HG03442 (cell line): ENCODE measurements around the gene ATMIN.

Experiments used
- ATAC-seq: cut with Tn5 transposase; IDR thresholded peaks from one replicate; pipeline ENCODE4 v1.9.1; 2021; ENCODE audit warnings: mild to moderate bottlenecking, moderate library complexity; ENCODE audit not compliant: unreplicated experiment

ATMIN gene

DNA sequence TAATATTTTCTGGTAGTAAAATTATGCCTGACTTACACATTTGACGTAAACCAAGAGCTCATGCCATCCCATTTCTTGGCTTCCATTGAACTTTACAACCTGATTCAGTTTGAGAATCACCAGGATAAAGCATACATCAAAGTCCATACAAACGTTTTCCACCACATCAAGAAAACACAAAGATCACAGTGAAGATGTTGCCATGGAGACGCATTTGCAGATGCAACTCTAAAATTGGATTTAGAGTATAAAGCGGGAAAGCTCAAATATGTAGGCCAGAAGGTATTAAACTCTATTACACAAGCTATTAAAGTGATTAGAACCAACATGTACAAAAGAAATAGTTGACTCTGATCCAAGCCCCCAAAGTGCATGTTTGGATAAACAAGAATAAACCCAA lies 31.0 kb downstream of the ATMIN start:
- ATAC-seq: no peak

DNA sequence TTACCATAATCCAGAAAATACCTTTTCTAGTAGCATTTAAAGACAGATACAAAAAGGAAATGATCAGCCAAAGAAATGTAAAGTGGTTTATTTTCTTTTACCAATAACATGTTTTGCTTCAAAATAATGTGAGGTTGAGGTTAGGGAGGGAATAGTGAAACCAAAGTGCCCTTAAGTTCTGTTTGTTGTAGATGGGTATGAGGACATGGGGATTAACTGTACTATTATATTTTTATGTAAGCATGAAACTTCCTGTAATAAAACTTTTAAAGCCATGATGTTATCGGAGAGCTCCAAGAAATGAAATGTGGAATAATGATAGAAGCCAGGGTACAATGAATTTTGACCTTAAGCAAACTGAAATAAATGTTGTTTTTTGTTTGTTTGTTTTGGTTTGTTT lies 31.5 kb downstream of the ATMIN start:
- no peak for ATAC-seq

DNA sequence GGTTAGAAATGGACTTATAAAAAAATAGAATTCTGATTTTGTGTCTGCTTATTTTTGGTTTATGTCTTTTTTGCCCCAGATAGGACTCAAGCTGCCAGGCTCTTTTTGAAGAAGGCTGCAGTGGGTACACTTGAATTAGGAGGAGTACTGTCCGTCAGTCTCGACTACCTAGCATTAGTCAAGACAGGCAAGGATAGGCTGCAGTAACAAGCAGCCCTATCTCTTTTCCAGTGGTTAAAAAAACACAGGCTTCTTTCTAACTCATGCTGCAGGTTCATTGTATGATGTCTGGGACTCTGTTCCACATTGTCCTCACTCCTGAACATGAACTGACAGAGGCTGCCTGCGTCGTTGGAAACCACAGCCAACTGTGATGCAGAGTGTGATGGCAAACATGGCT lies 33.4 kb downstream of the ATMIN start:
- no peak for ATAC-seq

DNA sequence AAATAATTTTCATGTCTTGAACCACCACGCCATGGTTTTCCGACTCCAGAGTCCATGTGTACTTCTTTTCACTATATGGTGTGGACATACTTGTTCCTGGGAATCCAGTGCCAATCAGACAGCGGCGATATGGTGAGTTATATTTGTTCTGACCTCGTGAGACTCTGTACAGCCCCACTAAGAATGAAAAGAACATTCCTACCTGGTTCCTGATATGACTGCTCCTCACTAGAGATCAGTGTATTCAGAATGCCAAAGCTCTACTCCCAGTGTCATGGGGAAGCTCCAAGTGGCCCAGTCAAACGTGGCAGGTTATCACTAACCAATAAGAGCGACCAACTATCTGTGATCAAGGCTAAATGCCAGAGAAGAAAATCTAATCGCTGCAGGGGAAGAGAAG lies 35.3 kb downstream of the ATMIN start:
- no peak for ATAC-seq

DNA sequence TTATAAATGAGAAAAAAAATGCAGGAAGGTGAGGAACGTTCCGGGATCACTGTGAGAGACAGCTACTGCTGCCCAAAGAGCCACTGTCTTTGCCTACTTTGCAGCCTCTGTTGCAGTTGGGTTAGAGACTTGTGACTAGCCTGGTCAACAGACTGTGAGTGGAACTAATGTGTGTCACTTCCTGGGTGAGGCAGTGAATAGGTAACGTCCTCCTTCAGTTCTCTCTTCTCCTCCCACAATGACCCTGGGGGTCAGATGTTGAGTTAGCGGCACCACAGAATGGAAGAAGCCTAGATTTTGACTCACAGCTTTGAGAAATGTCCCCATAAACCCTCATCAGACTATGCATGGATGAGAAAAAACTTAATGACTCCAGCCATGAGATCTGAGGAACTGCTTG lies 36.2 kb downstream of the ATMIN start:
- no peak for ATAC-seq

DNA sequence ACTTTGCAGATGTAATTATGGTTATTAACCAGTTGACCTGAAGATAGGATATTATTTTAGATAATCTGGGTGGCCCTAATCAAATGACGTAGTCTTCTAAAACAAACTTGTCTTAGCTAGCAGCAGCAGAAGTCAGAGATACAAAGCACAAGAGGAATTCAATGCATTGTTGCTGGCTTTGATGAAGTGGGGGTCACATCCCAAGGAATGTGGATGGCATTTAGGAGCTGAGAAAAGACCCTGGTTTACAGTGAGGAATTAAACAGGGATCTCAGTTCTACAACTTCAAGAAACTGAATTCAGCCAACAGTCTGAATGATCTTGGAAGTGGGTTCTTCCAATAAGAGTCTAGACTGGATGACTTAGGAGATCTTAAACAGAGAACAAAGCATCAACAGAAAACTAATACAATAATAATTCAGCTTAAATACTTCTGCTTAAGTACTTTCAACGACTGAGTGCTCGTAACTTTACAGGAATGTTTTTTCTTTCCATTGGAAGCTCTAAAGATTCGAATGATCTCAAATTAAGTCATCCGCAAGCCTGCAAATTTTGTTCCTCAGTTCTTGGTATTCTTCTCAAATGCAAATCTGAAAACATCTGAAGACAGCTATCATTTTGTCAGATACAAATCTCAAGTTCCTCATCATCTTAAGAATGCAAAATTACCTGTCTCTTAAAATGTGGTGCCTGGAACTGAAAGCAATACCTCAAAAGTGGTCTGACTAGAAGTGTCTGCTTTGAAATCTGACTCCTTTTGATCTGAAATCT lies 38.1 kb downstream of the ATMIN start:
- no peak for ATAC-seq

DNA sequence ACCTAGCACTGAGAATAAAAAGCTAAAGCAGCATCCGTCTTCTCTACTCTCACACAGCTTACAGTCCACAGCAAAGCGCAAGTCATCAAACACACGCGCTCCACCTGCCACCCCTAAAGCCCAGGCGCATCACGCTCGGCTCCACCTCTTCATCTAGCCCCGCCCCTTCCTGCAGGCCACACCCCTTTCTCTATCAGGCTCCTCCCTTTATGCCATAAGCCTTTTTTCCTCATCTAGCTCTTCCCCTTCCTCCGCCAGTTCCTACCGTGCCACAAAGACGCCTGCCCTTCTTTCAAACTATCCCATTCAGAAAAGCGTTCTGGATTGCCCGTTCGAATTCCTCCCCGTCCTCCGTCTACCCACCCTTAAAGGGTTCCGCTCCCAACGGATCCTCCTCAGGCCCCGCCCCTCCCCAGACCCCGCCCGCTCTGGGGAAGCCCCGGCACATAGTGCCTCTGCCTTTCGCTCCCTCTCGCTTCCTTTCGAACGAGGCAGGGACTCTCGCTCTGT lies 41.0 kb downstream of the ATMIN start:
- peak; percentile 73 for ATAC-seq

DNA sequence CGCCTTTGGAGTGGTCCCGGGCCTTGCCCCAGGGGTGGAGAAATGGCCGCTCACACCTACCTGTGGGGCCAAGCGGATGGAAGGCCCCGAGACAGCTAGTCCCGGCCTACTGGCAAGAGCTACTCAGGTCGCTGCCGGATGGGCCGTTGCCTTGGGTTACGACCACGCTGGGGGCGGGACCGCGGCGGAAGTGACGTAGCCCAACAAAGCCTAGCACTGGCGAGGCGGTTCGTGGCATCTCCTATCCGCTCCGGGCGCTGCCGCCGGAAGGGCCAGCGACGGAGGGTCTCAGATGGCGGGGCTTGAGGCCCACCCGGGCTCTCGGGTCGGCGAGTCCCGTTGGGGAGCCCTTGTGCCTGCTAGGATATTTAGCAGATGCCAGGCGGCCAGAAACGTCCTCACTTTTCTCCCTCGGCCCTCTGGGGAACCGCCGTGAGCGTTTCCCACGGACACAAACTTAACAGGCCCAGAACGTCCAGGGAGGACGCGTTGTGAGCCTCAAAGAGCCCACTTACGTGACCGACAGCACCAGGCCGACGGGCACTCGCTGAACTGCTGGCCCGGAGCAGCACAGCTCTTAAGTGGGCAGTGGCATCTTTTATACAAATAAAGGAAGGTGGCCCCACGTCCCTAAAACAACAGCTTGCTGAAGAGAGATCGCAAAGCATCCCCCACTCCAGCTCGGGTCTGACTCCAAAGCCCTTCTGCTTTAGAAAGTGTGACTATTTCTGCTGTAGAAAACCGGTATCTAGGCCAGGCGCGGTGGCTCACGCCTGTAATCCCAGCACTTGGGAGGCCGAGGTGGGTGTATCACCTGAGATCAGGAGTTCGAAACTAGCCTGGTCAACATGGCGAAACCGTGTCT lies 41.7 kb downstream of the ATMIN start, which contains the start of gene C16orf46:
C16orf46 (minus strand) TSS at position 163 of the 865 bp plus-strand sequence. CDS start 13,283 bp downstream, outside the sequence.
- ATAC-seq: peak; percentile 97

DNA sequence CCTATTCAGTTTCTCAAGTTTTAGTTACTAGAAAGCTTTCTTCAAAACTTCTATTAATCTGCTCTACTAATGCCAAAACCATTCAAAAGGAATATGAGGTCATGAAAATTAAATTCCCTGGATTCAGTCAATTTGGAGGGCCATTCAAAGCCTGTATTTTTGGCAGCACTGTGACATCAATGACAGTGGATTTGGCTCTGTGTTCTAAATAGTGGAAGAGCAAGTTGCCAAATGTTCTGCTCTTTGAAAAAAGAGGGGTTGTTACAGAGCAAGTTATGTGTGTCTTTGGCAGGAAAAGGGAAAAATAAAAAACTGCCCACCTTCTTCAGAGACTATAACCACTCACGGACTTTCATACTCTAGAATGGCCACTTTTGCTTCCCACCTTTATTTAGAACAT lies 44.6 kb downstream of the ATMIN start:
- ATAC-seq: no peak

DNA sequence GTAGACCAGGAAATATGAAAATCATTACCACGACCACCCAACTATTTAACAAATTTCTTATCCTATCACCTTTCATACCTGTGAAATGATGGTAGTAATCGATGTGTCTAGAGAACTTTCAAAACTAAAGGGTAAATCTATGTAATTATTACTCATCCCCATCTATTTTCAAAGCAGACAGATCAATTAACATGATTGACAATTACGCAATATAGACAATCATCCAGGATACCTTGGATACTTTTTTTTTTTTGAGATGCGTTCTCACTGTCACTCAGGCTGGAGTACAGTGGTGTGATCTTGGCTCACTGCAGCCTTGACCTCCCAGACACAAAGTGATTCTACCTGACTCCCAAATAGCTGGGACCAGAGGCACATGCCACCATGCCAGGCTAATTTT lies 45.4 kb downstream of the ATMIN start:
- no peak for ATAC-seq

DNA sequence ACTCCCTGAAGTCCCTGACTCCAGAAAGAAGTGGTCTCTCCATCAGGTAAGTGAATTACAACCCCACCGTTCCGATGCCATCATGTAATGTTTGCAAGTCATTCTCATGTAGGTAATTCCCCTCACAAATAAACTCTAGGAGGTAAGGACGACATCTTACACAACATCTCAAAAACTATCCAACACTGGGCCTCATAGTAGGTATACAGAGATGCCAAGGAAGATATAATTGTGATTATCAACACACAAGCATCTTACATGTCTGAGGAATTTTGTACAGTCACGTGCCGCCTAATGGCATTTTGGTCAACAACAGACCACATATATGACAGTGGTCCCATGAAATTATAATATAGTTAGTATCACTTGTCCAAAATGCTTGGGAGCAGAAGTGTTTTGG lies 53.2 kb downstream of the ATMIN start:
- no peak for ATAC-seq

DNA sequence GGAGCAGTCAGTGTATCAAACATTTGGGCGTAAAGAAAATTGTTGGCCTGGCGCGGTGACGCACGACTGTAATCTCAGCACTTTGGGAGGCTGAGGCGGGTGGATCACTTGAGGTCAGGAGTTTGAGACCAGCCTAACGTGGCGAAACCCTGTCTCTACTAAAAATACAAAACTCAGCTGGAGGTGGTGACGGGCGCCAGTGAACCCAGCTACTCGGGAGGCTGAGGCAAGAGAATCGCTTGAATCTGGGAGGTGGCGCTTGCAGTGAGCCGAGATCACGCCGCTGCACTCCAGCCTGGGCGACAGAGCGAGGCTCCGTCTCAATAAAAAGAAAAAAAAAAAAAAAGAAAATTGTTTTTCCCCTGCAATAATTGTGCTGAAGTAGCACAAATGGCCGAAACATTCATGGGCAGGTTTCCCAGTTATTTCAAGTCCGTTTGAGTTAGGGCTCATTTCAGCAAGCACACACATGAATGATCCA lies 59.2 kb downstream of the ATMIN start:
- ATAC-seq: no peak

DNA sequence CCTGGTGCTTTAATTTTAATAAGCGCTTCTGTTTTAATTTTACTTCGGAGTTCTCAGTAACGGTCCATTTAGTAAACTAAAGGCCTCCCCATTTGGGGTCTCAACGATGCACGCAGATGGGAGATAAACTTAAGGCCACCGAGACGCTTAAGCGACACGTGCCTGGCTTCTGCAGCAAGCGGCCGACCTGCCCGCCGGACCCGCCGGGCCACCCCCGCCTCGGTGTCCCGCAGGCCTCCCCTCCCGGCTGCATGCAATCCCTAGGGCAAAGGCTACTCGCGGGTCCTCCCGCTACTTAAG lies 60.0 kb downstream of the ATMIN start:
- peak; percentile 10 for ATAC-seq

DNA sequence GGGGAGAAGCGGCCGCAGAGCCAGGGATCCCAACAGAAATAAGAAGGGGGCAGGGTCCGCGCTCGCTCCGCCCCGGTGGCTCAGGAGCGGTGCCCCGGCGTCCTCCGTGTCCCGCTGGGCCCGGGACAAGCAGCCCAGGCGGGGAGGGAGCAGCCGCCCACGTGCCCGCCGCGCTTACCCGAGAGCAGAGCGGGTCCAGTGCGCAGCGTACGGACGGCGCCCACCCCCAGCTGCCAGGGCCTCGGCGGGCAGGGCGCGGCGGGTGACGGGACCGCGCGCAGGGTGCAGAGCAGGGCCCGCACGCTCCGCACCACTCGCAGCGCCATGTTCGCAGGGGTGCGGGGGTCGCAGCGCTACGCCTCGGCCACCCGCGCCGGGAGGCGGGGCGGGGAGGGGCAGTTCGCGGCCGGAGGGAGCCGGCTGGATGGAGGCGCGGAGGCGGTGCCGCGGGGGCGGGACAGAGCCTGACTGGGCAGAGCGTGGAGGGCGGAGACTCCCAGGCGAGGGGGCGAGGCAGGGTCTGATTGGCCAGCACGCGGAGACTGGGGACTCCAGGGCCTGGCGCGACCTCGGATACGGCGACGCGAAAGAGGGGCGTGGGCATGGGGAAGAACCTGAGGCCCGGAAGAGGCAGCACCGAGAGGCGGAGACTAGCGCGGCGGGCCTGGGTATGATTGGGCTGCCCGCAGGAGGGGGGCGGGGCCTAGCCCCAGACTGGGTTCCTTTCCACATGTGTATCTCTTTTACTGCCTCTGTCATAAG lies 60.5 kb downstream of the ATMIN start, which contains the start of gene GCSH:
GCSH (minus strand) TSS at position 443 of the 762 bp plus-strand sequence; CDS start at position 326, 117 bp downstream.
- peak; percentile 97 for ATAC-seq

DNA sequence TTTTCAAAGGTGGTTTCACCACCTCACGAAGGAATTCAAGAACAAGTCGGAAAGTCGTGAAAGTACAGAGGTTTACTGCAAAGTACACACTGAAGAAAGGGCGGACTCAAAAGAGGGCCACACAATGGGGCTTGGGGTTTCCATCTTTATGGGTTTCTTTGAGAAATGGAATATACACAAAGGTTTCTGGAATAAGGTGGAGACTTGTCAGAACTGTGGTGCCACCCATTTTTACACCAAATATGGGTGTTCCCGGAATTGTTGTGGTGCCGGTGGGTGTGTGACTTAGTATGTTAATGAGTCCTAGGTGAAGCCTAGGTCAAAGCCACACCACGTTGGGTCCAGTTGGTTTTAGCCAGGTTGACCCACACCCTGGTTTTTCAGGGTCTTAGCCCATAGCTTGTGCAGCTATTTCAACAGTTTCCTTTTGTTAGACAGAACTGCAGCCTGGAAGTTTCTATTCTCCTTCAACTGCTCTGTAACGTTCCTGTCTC lies 61.1 kb downstream of the ATMIN start:
- ATAC-seq: no peak
